ENCODE results near the gene GTF2H3.

GTF2H3 gene

DNA sequence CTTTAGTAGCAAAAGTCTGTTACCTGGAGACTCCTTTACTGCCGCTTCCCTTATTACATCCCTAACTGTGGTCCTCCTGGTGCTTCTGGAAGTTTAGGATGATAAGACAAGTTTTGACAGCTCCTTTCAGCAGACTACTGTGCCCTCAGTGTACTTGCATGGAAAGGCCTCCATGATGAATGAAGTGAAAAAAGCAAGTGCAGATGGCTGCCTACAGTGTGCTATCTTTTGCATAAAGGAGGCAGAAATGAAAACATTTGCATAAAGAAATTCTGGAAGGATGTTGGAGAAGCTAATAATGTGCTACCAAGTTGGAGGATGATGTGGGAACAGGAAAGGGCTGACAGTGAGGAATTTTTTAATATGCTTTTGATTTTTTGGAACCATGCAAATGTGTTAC lies 41.8 kb downstream of the GTF2H3 start:
- TF ChIP-seq GLIS3 (CRISPR knock-in tag; IDR thresholded peaks at IDR 0.05) (no peak), RARB (CRISPR knock-in tag; IDR thresholded peaks at IDR 0.05) (no peak), TCF4 (CRISPR knock-in tag; IDR thresholded peaks at IDR 0.05; ENCODE audit: borderline replicate concordance) (no peak), BACH2 (CRISPR knock-in tag; IDR thresholded peaks at IDR 0.05; ENCODE audit: borderline replicate concordance) (no peak), ISL1 (CRISPR knock-in tag; IDR thresholded peaks at IDR 0.05) (no peak), TOX (CRISPR knock-in tag; IDR thresholded peaks at IDR 0.05; ENCODE audit: borderline replicate concordance) (no peak), ZC3H10 (CRISPR knock-in tag; IDR thresholded peaks at IDR 0.05) (no peak), ZFP30 (CRISPR knock-in tag; IDR thresholded peaks at IDR 0.05) (no peak), ZNF565 (CRISPR knock-in tag; conservative IDR thresholded peaks at IDR 0.05; ENCODE audit: low read depth) (no peak), ARNTL (CRISPR knock-in tag; IDR thresholded peaks at IDR 0.05; ENCODE audit: borderline replicate concordance, low read depth) (no peak), ZFP3 (CRISPR knock-in tag; IDR thresholded peaks at IDR 0.05) (no peak)
- TF ChIP-seq, protein P1, sequence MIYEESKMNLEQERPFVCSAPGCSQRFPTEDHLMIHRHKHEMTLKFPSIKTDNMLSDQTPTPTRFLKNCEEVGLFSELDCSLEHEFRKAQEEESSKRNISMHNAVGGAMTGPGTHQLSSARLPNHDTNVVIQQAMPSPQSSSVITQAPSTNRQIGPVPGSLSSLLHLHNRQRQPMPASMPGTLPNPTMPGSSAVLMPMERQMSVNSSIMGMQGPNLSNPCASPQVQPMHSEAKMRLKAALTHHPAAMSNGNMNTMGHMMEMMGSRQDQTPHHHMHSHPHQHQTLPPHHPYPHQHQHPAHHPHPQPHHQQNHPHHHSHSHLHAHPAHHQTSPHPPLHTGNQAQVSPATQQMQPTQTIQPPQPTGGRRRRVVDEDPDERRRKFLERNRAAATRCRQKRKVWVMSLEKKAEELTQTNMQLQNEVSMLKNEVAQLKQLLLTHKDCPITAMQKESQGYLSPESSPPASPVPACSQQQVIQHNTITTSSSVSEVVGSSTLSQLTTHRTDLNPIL (CRISPR knock-in tag; IDR thresholded peaks at IDR 0.05; ENCODE audit: low read depth): no peak
- TF ChIP-seq, protein P2, sequence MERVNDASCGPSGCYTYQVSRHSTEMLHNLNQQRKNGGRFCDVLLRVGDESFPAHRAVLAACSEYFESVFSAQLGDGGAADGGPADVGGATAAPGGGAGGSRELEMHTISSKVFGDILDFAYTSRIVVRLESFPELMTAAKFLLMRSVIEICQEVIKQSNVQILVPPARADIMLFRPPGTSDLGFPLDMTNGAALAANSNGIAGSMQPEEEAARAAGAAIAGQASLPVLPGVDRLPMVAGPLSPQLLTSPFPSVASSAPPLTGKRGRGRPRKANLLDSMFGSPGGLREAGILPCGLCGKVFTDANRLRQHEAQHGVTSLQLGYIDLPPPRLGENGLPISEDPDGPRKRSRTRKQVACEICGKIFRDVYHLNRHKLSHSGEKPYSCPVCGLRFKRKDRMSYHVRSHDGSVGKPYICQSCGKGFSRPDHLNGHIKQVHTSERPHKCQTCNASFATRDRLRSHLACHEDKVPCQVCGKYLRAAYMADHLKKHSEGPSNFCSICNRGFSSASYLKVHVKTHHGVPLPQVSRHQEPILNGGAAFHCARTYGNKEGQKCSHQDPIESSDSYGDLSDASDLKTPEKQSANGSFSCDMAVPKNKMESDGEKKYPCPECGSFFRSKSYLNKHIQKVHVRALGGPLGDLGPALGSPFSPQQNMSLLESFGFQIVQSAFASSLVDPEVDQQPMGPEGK (CRISPR knock-in tag; IDR thresholded peaks at IDR 0.05; ENCODE audit: borderline replicate concordance): no peak
- TF ChIP-seq, protein P3, sequence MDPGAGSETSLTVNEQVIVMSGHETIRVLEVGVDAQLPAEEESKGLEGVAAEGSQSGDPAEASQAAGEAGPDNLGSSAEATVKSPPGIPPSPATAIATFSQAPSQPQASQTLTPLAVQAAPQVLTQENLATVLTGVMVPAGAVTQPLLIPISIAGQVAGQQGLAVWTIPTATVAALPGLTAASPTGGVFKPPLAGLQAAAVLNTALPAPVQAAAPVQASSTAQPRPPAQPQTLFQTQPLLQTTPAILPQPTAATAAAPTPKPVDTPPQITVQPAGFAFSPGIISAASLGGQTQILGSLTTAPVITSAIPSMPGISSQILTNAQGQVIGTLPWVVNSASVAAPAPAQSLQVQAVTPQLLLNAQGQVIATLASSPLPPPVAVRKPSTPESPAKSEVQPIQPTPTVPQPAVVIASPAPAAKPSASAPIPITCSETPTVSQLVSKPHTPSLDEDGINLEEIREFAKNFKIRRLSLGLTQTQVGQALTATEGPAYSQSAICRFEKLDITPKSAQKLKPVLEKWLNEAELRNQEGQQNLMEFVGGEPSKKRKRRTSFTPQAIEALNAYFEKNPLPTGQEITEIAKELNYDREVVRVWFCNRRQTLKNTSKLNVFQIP (CRISPR knock-in tag; IDR thresholded peaks at IDR 0.05; ENCODE audit: borderline replicate concordance, low read depth): no peak
- TF ChIP-seq, protein P4, sequence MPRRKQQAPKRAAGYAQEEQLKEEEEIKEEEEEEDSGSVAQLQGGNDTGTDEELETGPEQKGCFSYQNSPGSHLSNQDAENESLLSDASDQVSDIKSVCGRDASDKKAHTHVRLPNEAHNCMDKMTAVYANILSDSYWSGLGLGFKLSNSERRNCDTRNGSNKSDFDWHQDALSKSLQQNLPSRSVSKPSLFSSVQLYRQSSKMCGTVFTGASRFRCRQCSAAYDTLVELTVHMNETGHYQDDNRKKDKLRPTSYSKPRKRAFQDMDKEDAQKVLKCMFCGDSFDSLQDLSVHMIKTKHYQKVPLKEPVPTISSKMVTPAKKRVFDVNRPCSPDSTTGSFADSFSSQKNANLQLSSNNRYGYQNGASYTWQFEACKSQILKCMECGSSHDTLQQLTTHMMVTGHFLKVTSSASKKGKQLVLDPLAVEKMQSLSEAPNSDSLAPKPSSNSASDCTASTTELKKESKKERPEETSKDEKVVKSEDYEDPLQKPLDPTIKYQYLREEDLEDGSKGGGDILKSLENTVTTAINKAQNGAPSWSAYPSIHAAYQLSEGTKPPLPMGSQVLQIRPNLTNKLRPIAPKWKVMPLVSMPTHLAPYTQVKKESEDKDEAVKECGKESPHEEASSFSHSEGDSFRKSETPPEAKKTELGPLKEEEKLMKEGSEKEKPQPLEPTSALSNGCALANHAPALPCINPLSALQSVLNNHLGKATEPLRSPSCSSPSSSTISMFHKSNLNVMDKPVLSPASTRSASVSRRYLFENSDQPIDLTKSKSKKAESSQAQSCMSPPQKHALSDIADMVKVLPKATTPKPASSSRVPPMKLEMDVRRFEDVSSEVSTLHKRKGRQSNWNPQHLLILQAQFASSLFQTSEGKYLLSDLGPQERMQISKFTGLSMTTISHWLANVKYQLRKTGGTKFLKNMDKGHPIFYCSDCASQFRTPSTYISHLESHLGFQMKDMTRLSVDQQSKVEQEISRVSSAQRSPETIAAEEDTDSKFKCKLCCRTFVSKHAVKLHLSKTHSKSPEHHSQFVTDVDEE (CRISPR knock-in tag; IDR thresholded peaks at IDR 0.05): no peak
- ATAC-seq: no peak

DNA sequence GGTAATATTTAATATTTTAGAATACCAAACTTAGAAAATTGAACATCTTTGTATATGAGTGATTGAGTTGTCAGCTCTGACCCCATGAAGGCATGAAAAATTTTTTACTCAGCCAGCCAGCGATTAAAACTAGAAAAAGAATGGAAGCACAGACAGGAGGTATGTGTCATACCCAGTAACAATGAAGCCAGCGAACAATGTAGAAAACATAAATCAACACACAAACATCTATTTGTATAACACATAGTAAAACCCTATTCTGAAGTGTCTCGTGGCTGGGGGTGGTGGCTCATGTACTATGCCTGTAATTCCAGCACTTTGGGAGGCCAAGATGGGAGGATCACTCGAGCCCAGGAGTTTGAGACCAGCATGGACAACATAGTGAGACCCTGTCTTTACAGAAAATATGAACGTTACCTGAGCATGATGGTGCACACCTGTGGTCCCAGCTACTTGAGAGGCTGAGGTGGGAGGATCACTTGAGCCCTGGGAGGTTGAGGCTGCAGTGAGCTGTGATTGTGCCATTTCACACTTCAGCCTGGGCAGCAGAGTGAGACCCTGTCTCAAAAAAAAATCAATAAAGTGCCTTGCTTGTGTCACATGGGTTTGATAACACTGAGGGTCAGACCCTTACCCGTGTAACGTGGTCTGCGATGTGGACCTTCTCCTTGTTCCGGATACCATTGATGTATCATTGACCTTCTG lies 43.1 kb downstream of the GTF2H3 start:
- no peak for ATAC-seq
- TF ChIP-seq ARNTL (CRISPR knock-in tag; IDR thresholded peaks at IDR 0.05; ENCODE audit: borderline replicate concordance, low read depth) (no peak), SNAI2 (CRISPR knock-in tag; IDR thresholded peaks at IDR 0.05) (no peak), ZFP3 (CRISPR knock-in tag; IDR thresholded peaks at IDR 0.05) (no peak), ZNF8 (CRISPR knock-in tag; IDR thresholded peaks at IDR 0.05) (no peak), ZNF565 (CRISPR knock-in tag; conservative IDR thresholded peaks at IDR 0.05; ENCODE audit: low read depth) (no peak)

DNA sequence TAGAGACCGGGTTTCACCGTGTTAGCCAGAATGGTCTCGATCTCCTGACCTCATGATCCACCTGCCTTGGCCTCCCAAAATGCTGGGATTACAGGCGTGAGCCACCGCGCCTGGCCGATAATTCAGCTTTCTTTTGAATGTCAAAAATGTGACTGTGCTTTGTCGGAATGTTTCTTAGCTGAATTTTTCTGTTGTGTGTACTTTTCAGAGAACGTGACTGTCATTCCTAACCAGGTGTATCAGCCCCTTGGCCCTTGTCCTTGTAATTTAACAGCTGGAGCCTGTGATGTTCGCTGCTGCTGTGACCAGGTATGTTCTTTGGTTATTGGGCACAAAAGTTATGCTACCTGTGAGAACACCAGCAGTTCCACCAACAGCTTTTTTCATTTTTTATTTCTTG lies 45.4 kb downstream of the GTF2H3 start:
- ATAC-seq: no peak
- TF ChIP-seq, protein P3 (CRISPR knock-in tag; IDR thresholded peaks at IDR 0.05; ENCODE audit: borderline replicate concordance, low read depth): no peak
- TF ChIP-seq CSDC2 (CRISPR knock-in tag; IDR thresholded peaks at IDR 0.05): no peak
- TF ChIP-seq BACH2 (CRISPR knock-in tag; IDR thresholded peaks at IDR 0.05; ENCODE audit: borderline replicate concordance): no peak
- no peak for TF ChIP-seq SNAI2 (CRISPR knock-in tag; IDR thresholded peaks at IDR 0.05)
- no peak for TF ChIP-seq ZNF8 (CRISPR knock-in tag; IDR thresholded peaks at IDR 0.05)

All from SK-N-SH treated with all-trans-retinoic acid at 6 μM for 48 hours (cell line).